Stimulated activated CD8-positive, alpha-beta memory T cell treated with anti-CD3 and anti-CD28 coated beads, Interleukin-4, amount 100 ng/mL, for 48 hours (primary cell): Measurements from ENCODE around the gene TRIM2.
"Not testable (repeated sequence)": the region's sequence is repeated elsewhere in the genome, so short reads cannot be mapped to it uniquely, and the experiment has no call there.

Experiments
- DNase-seq: peaks from one replicate; pipeline ENCODE4 v3.0.0-alpha.2; 2020

TRIM2 gene

DNA sequence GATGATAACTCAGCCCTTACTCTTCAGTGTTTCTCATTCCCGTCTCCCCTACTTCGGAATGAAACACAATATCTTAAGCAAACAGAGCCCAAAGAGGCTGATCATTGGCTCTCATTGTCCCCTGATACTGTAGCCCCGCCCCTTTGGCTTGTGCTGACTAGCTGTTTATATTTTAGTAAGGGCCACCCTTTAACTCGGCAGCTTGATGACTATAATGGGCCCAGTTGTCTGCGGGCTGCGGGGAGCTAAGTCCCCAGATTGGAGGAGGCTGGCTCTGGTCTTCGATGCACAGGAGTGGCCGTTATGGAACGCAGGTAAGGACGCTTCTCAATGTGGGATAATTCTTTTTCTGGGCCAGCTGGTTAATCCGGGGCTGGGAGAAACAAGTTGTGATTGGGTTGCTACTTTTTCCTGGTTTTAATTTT lies at the start of gene TRIM2:
Gene TRIM2 (plus strand): TSS at position 197 of the 425 bp plus-strand sequence. CDS start 88 bp downstream, at position 285.
- no peak for DNase-seq

GRCh38 chr4:153155686-153156085 lies 48.6 kb upstream of the TRIM2 start:
- no peak for DNase-seq

GRCh38 chr4:153156263-153156662 lies 48.0 kb upstream of the TRIM2 start:
- no peak for DNase-seq

DNA sequence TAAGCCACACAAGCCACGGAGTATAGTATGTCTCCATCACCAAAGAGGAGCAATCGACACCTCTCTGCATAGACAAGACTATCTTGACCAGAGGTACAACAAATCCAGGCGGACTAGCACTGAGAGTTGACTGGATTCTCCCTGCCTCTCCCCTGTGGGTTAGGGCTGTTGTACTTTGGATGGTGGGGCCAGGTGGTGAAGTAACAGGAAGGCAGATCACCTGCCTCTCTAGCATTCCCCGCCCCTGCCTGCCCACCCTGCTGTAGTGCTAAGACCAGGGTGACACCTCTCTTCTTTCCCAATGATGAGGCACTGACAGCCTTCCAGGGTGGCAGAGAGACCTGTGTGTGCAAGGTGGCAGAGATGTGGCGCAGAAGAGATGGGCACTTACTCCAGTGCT lies 47.5 kb upstream of the TRIM2 start:
- DNase-seq = no peak

DNA sequence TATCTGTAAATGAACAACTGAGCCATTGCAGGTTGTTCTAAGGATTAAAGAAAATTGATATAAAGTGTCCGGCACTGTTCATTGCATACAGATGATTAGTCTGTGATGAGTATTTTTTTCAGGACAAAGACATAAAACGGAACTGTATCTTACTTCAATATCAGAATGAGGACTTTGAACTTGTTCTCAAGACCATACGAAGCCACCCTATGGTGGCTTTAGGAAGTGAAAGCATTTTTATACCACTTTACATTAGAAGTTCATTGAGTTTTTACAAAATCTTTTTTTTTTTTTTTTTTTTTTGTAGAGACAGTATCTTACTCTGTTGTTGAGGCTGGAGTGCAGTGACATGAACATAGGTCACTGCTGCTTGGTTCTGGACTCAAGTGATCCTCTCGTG lies 45.2 kb upstream of the TRIM2 start:
- DNase-seq = no peak

DNA sequence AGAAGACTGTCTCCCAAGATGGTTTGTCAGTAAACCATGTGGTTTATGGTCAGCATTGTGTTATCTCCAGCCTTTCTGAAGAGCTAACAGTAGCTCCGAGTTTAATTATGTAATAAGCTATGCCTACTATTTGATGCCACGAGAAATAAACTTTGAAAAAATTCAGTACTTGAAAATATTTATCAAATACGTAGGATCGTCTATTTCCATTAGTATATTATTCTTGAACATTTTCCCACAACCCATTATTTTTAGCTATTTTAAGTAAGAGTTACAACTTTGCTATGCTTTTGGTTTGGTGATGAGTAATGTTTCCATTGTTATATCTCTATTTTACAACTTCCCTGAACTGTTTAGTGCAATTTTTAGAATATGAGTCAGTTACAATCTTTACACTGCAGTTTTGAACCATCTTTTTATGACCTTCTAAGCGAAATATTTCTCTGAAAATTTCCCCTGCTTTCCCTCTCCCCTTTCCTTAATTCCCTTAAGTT lies 44.5 kb upstream of the TRIM2 start:
- no peak for DNase-seq

DNA sequence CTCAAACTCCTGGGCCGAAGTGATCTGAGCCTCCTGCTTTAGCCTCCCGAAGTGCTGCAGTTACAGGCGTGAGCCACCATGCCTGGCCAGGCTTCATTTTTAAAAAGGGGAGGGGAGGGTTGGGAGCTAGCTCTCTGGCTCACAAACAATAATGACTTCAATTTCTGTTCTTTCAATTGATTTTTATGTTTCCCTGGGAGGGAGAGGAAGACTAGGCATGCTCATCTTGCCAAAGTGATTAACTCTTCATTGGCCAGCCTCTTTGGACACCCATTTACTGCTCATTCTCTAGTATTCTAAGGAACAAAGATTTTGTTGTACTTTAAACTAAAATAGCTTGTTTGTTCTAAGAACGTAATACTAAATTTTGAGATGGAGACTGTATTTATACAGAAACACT lies 43.4 kb upstream of the TRIM2 start:
- DNase-seq = no peak

- no peak for DNase-seq
These were observed 42.8 kb upstream of the TRIM2 start for GRCh38 chr4:153161226-153161963.

DNA sequence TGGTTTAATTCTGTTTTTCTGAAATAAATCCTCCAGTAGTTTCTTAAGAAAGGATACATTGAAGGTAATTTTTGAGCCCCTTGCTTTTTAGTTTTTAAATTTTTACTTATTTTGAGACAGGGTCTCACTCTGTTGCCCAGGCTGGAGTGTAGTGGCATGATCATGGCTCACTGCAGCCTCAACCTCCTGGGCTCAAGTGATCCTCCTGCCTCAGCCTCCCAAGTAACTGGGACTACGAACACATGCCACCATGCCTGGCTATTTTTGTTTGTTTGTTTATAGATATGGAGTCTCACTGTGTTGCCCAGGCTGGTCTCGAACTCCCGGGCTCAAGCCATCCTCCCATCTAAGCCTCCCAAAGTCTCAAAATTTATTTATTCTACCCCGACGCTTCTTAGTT lies 39.0 kb upstream of the TRIM2 start:
- DNase-seq = not testable (repeated sequence)

- no peak for DNase-seq
These were observed 37.3 kb upstream of the TRIM2 start for GRCh38 chr4:153166716-153167501.

GRCh38 chr4:153169776-153170175 lies 34.5 kb upstream of the TRIM2 start:
- no peak for DNase-seq

- DNase-seq = no peak
These were observed 33.8 kb upstream of the TRIM2 start for GRCh38 chr4:153170407-153170806.

GRCh38 chr4:153174821-153175567 lies 29.2 kb upstream of the TRIM2 start:
- no peak for DNase-seq

GRCh38 chr4:153176938-153177337 lies 27.3 kb upstream of the TRIM2 start:
- no peak for DNase-seq

DNA sequence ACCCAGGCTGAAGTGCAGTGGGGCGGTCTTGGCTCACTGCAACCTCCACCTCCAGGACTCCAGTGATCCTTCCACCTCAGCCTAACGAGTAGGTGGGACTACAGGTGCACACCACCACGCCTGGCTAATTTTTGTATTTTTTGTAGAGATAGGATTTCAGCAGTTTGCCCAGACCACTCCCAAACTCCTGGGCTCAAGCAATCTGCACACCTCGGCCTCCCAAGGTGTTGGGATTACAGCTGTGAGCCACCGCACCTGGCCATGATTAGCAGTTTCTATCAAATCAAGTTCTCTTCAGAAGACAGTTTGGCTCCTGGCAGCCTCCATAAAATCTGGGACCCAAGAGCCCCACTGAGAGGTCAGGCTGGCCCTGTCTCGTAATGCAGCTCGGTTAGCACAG lies 26.4 kb upstream of the TRIM2 start:
- no peak for DNase-seq

- DNase-seq = no peak
These were observed 25.1 kb upstream of the TRIM2 start for GRCh38 chr4:153179100-153179499.

DNA sequence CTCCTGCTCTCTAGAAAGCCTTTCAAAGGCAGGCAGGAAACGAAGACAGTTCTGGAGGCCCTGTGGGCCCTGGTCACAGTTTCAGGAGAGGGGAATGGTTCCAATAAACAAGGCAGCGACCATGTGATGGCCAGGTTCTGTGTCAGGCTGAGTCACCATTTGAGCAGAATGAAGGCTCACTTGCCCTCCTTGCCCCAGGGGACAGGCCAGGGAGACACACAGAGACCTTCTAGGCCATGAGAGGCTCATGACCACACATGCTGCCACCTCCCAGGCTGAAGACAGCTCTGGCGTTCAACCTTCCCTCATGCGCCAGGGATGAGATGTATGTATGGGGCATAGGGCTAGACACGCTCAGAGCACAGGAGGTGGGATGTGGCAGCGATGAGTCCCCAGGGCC lies 22.9 kb upstream of the TRIM2 start:
- DNase-seq = no peak

- DNase-seq = no peak
These were observed 22.5 kb upstream of the TRIM2 start for GRCh38 chr4:153181700-153182099.

- DNase-seq = no peak
These were observed 21.1 kb upstream of the TRIM2 start for GRCh38 chr4:153183146-153183545.

DNA sequence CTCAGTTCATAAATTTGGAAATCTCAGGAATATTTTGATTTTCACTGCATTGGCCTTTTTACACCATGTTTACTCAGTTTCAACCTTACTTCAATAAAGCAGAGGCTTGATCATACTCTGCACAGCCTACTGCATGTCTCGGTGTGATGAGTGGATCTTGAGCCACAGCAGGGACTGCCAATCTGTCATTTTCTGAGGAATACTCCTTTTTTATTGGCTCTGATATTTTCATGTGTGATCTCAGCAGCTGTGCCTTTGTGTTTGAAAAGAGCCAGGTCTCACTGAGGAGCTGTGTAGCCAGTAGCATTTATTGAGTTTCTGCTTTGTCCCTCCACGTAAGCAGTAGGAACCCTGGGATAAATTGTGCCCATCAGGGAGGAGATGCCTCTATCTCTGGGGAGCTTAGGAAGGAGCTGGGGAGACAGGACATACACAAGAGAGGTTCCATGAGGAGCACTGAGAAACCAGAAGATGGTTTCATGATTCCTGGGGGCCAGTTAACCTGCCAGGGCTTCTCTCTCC lies 18.9 kb upstream of the TRIM2 start:
- no peak for DNase-seq

- DNase-seq = no peak
These were observed 18.1 kb upstream of the TRIM2 start for GRCh38 chr4:153186046-153186728.

GRCh38 chr4:153189016-153189801 lies 15.0 kb upstream of the TRIM2 start:
- DNase-seq = no peak
